ENCODE results near the gene PPP1R3G. TPM values are rescaled to one million over a fixed set of nuclear protein-coding genes. Genes with fewer than 3 reads are reported as not detected.

The PPP1R3G gene
- total and polyA plus RNA-seq, 2 donors (not counting 1 experiment from before 2014, with no cell fraction given) = 0.09 to 0.25 TPM

GRCh38 chr6:5095236-5095635 is 10.1 kb downstream of the PPP1R3G start:
- ChIA-PET CTCF (no interaction called here), POLR2A (interaction anchor here (0.6 kb wide), 1 partner anchor 44 kb away, joined by 3 read pairs; no protein-coding TSS in a partner anchor)
- DNase-seq = peak; percentile 60
- Mint-ChIP-seq H3K27me3 (no peaks in the 10 kb centered on the region), H3K4me1 (peaks cover 44% of the 10 kb centered on the region), H3K4me3 (peak overlapping the region; percentile 71), H3K27ac (peak overlapping the region; percentile 64), H3K9me3 (ENCODE audit: insufficient read depth) (no peaks in the 10 kb centered on the region)
- Histone ChIP-seq H3K9me3 (ENCODE audit: control extremely low read depth in 1 of 3, control insufficient read depth in 2 of 3, insufficient read depth in 1 of 3, low read length in 2 of 3) (no peaks in the 10 kb centered on the region), H3K27ac (ENCODE audit: low read length in 2 of 2) (peak overlapping the region; percentile 25 to 50), H3K9ac (ENCODE audit: low read length) (peak overlapping the region; percentile 35), H3K4me1 (ENCODE audit: control insufficient read depth in 2 of 2, insufficient read depth in 2 of 2, low read length in 2 of 2) (peaks cover 27 to 54% of the 10 kb centered on the region in 2 donors), H2AFZ (ENCODE audit: insufficient read depth, low read depth, low read length, poor library complexity, severe bottlenecking) (peak overlapping the region; percentile 9), H4K20me1 (ENCODE audit: control insufficient read depth, insufficient read depth, low read length, poor library complexity, severe bottlenecking) (no peaks in the 10 kb centered on the region), H3K79me2 (ENCODE audit: control insufficient read depth, insufficient read depth, low read length) (no peaks in the 10 kb centered on the region), H3K27me3 (replicated peaks in 1 of 4; ENCODE audit: control extremely low read depth in 1 of 4, control insufficient read depth in 3 of 4, insufficient read depth in 4 of 4, low read length in 3 of 4) (peaks cover 0 to 2% (median 0%) of the 10 kb centered on the region in 4 experiments), H3K4me3 (ENCODE audit: control extremely low read depth in 1 of 5, extremely low read depth in 1 of 5, insufficient read depth in 1 of 5, low read depth in 2 of 5, low read length in 4 of 5) (peak overlapping the region in 1 of 5 experiments; percentile 10), H3K36me3 (replicated peaks in 1 of 2; ENCODE audit: control extremely low read depth in 1 of 2, control insufficient read depth in 1 of 2, extremely low read depth in 1 of 2, insufficient read depth in 2 of 2, low read length in 1 of 2) (no peaks in the 10 kb centered on the region), H3K4me2 (replicated peaks; ENCODE audit: low read depth, low read length, poor library complexity, severe bottlenecking) (peak overlapping the region; percentile 49)
- ATAC-seq (ENCODE audit: low read depth) = peak; percentile 65
- WGBS (ENCODE audit: insufficient coverage) = 48% methylated on average over 3 of the region's 3 CpGs
- TF ChIP-seq CTCF (IDR thresholded peaks at IDR 0.05) (no peak), EZH2 (IDR thresholded peaks at IDR 0.05; ENCODE audit: borderline replicate concordance, insufficient read depth, low read depth, low read length, poor library complexity, severe bottlenecking) (no peak)
- intact Hi-C loops (cut with micrococcal nuclease) = no loop called here

- no peak for TF ChIP-seq CTCF (IDR thresholded peaks at IDR 0.05)
- TF ChIP-seq EZH2 (IDR thresholded peaks at IDR 0.05; ENCODE audit: borderline replicate concordance, insufficient read depth, low read depth, low read length, poor library complexity, severe bottlenecking) = no peak
- CTCF ChIA-PET = interaction anchor here (0.5 kb wide), 1 partner anchor 401 kb away, joined by 4 read pairs; no protein-coding TSS in a partner anchor
- POLR2A ChIA-PET = no interaction called here
Observed at GRCh38 chr6:5096482-5096881, 11.3 kb downstream of the PPP1R3G start.

More at GRCh38 chr6:5096482-5096881, 11.3 kb downstream of the PPP1R3G start:
- Histone ChIP-seq H3K4me3 (ENCODE audit: control extremely low read depth in 1 of 5, extremely low read depth in 1 of 5, insufficient read depth in 1 of 5, low read depth in 2 of 5, low read length in 4 of 5) (no peak overlapping the region), H3K27me3 (replicated peaks in 1 of 4; ENCODE audit: control extremely low read depth in 1 of 4, control insufficient read depth in 3 of 4, insufficient read depth in 4 of 4, low read length in 3 of 4) (no peaks in the 10 kb centered on the region), H2AFZ (ENCODE audit: insufficient read depth, low read depth, low read length, poor library complexity, severe bottlenecking) (peak overlapping the region; percentile 17), H3K79me2 (ENCODE audit: control insufficient read depth, insufficient read depth, low read length) (no peaks in the 10 kb centered on the region), H3K4me2 (replicated peaks; ENCODE audit: low read depth, low read length, poor library complexity, severe bottlenecking) (no peak overlapping the region), H3K4me1 (ENCODE audit: control insufficient read depth in 2 of 2, insufficient read depth in 2 of 2, low read length in 2 of 2) (peaks cover 14 to 42% of the 10 kb centered on the region in 2 donors), H3K27ac (ENCODE audit: low read length in 2 of 2) (no peak overlapping the region), H3K9me3 (ENCODE audit: control extremely low read depth in 1 of 3, control insufficient read depth in 2 of 3, insufficient read depth in 1 of 3, low read length in 2 of 3) (no peaks in the 10 kb centered on the region), H4K20me1 (ENCODE audit: control insufficient read depth, insufficient read depth, low read length, poor library complexity, severe bottlenecking) (no peaks in the 10 kb centered on the region), H3K9ac (ENCODE audit: low read length) (no peak overlapping the region), H3K36me3 (replicated peaks in 1 of 2; ENCODE audit: control extremely low read depth in 1 of 2, control insufficient read depth in 1 of 2, extremely low read depth in 1 of 2, insufficient read depth in 2 of 2, low read length in 1 of 2) (no peaks in the 10 kb centered on the region)
- no peak for ATAC-seq (ENCODE audit: low read depth)
- no peak for DNase-seq
- H3K27ac Mint-ChIP-seq = peak overlapping the region; percentile 67
- intact Hi-C loops (cut with micrococcal nuclease) = no loop called here
- H3K4me3 Mint-ChIP-seq = no peak overlapping the region
- no peaks in the 10 kb centered on the region for H3K27me3 Mint-ChIP-seq
- H3K9me3 Mint-ChIP-seq (ENCODE audit: insufficient read depth) = no peaks in the 10 kb centered on the region
- WGBS (ENCODE audit: insufficient coverage) = no CpG with 5 or more reads among the region's 2 CpGs
- H3K4me1 Mint-ChIP-seq = peaks cover 32% of the 10 kb centered on the region
